SW 1271 (cell line): ENCODE data around the gene RAB8B.

Experiments
- DNase-seq, 2 experiments: peaks; one replicate each; lab custom pipeline; 2025; lab: John Stamatoyannopoulos, UW

Gene RAB8B

DNA sequence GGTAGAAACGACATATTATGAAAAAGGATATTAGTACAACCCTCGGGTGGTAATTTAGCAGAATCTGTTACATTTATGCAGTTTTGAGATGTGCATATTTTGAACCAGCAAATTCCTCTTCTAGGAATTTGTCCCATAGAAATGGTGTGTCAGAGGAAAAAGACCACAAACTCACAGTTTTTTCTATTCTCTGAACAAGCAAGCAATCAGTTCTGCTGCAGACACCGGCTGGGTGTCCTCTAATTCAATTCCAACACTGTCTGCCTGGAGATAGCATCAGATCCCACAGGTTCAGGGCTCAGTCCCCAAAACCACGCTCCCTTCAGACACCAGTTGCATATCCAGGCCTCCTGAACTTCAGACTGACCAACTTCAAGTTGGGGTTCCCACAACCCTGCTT, 124.4 kb downstream of the RAB8B start:
- no peak for DNase-seq

DNA sequence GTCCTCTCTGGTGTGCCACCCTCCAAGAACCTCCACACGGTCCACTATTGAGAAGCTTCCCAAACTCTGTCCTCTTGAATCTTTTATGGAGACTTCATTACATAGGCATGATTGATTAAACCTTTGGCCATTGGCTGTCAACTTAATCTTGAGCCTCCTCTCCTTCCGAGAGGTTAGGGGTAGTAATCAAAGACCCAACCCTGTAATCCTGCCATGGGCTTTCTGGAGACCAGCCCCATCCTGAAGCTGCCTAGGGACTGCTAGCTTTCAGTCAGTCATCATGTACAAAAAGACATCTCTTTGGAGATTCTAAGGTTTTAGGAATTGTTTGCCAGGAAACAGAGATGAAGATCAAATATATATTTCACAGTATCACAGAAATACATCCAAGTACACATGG, 125.0 kb downstream of the RAB8B start:
- no peak for DNase-seq
